Dendritic cell treated with granulocyte-macrophage colony-stimulating factor and Interleukin-4, amounts not matched to agents 40 ng/mL and 50 ng/mL, for 4 days (primary cell): ENCODE data around the gene PBX2.
"Not testable (repeated sequence)": the region's sequence is repeated elsewhere in the genome, so short reads cannot be mapped to it uniquely, and the experiment has no call there.

Source experiments
- H3K27ac Mint-ChIP-seq: one replicate; pipeline ENCODE4 v1.8.0; 2022; ENCODE audit warnings: mild to moderate bottlenecking, mixed read lengths
- H3K27me3 Mint-ChIP-seq: one replicate; pipeline ENCODE4 v1.8.0; 2022; ENCODE audit warnings: mild to moderate bottlenecking, mixed read lengths
- H3K36me3 Mint-ChIP-seq: one replicate; pipeline ENCODE4 v1.8.0; 2022; ENCODE audit warnings: low read depth, mixed read lengths
- H3K4me1 Mint-ChIP-seq: one replicate; pipeline ENCODE4 v1.8.0; 2022; ENCODE audit warnings: low read depth, mixed read lengths
- H3K4me3 Mint-ChIP-seq: one replicate; pipeline ENCODE4 v1.8.0; 2022; ENCODE audit warnings: mild to moderate bottlenecking, moderate library complexity, mixed read lengths
- H3K9me3 Mint-ChIP-seq: one replicate; pipeline ENCODE4 v1.8.0; 2022; ENCODE audit warnings: mixed read lengths
- intact Hi-C: fragments of 100-400 bp; cut with micrococcal nuclease; formaldehyde crosslinking; loops from one replicate; pipeline ENCODE4 v1.15.0; 2022

Gene PBX2

GRCh38 chr6:32186151-32186840 lies 3.7 kb downstream of the PBX2 start:
- Mint-ChIP-seq H3K36me3 (peaks cover 90% of the 10 kb centered on the region), H3K4me1 (peaks cover 69% of the 10 kb centered on the region), H3K27ac (peak overlapping the region; percentile 93), H3K4me3 (peak overlapping the region; percentile 95)
- H3K9me3 Mint-ChIP-seq, intact Hi-C loops, H3K27me3 Mint-ChIP-seq: not testable (repeated sequence)

- H3K9me3 Mint-ChIP-seq, intact Hi-C loops, H3K27me3 Mint-ChIP-seq: not testable (repeated sequence)
- peak overlapping the region; percentile 93 for H3K27ac Mint-ChIP-seq
- H3K4me3 Mint-ChIP-seq: peak overlapping the region; percentile 65
- H3K4me1 Mint-ChIP-seq: peaks cover 69% of the 10 kb centered on the region
- H3K36me3 Mint-ChIP-seq: peaks cover 90% of the 10 kb centered on the region
Measured at GRCh38 chr6:32185681-32186131, 4.3 kb downstream of the PBX2 start.

- Mint-ChIP-seq H3K9me3 (no peaks in the 10 kb centered on the region), H3K27me3 (no peaks in the 10 kb centered on the region), H3K4me3 (no peak within 1 kb of the TSS), H3K27ac (peak within 1 kb of the TSS; percentile 69), H3K4me1 (peaks cover 84% of the 10 kb centered on the region), H3K36me3 (peaks cover 93% of the 10 kb centered on the region)
- intact Hi-C loops: no loop called here
Measured at GRCh38 chr6:32184084-32184640, 5.8 kb downstream of the PBX2 start, which contains the start of gene AGER. Gene AGER, minus strand, starts transcription at chr6:32184253. Its CDS starts 31 bp downstream, at chr6:32184222.

- Mint-ChIP-seq H3K9me3 (no peaks in the 10 kb centered on the region), H3K27ac (peak overlapping the region; percentile 42), H3K4me3 (no peak overlapping the region), H3K27me3 (no peaks in the 10 kb centered on the region), H3K36me3 (peaks cover 93% of the 10 kb centered on the region), H3K4me1 (peaks cover 84% of the 10 kb centered on the region)
- intact Hi-C loops: no loop called here
Measured at GRCh38 chr6:32183483-32184083, 6.4 kb downstream of the PBX2 start.

- no peak overlapping the region for H3K4me3 Mint-ChIP-seq
- no peaks in the 10 kb centered on the region for H3K9me3 Mint-ChIP-seq
- intact Hi-C loops: no loop called here
- peak overlapping the region; percentile 69 for H3K27ac Mint-ChIP-seq
- H3K27me3 Mint-ChIP-seq: no peaks in the 10 kb centered on the region
- H3K4me1 Mint-ChIP-seq: peaks cover 82% of the 10 kb centered on the region
- H3K36me3 Mint-ChIP-seq: peaks cover 93% of the 10 kb centered on the region
Measured at GRCh38 chr6:32183030-32183429, 7.0 kb downstream of the PBX2 start.

GRCh38 chr6:32182555-32182981 lies 7.4 kb downstream of the PBX2 start:
- Mint-ChIP-seq H3K9me3 (no peaks in the 10 kb centered on the region), H3K4me1 (peaks cover 77% of the 10 kb centered on the region), H3K27me3 (no peaks in the 10 kb centered on the region), H3K4me3 (no peak overlapping the region), H3K36me3 (peaks cover 90% of the 10 kb centered on the region), H3K27ac (peak overlapping the region; percentile 69)
- intact Hi-C loops: no loop called here

GRCh38 chr6:32181915-32182529 lies 8.0 kb downstream of the PBX2 start:
- no peaks in the 10 kb centered on the region for H3K9me3 Mint-ChIP-seq
- H3K27ac Mint-ChIP-seq: peak overlapping the region; percentile 69
- no peak overlapping the region for H3K4me3 Mint-ChIP-seq
- peaks cover 84% of the 10 kb centered on the region for H3K36me3 Mint-ChIP-seq
- H3K27me3 Mint-ChIP-seq: no peaks in the 10 kb centered on the region
- intact Hi-C loops: no loop called here
- peaks cover 74% of the 10 kb centered on the region for H3K4me1 Mint-ChIP-seq

GRCh38 chr6:32181148-32181702 lies 8.8 kb downstream of the PBX2 start:
- Mint-ChIP-seq H3K27me3 (no peaks in the 10 kb centered on the region), H3K4me3 (no peak overlapping the region), H3K9me3 (no peaks in the 10 kb centered on the region), H3K36me3 (peaks cover 76% of the 10 kb centered on the region), H3K27ac (peak overlapping the region; percentile 86), H3K4me1 (peaks cover 74% of the 10 kb centered on the region)
- intact Hi-C loops: no loop called here

- H3K4me1 Mint-ChIP-seq: peaks cover 75% of the 10 kb centered on the region
- H3K27ac Mint-ChIP-seq: peak overlapping the region; percentile 86
- intact Hi-C loops: loop anchor here (5.0 kb wide), 1 partner anchor 53 kb away; the partner anchor contains the start of gene ATF6B
- H3K36me3 Mint-ChIP-seq: peaks cover 73% of the 10 kb centered on the region
- H3K27me3 Mint-ChIP-seq: no peaks in the 10 kb centered on the region
- no peaks in the 10 kb centered on the region for H3K9me3 Mint-ChIP-seq
- H3K4me3 Mint-ChIP-seq: peak overlapping the region; percentile 91
Measured at GRCh38 chr6:32179766-32180405, 10.1 kb downstream of the PBX2 start.

- Mint-ChIP-seq H3K9me3 (no peaks in the 10 kb centered on the region), H3K27ac (peak overlapping the region; percentile 86), H3K36me3 (peaks cover 66% of the 10 kb centered on the region), H3K4me3 (peak overlapping the region; percentile 91), H3K27me3 (no peaks in the 10 kb centered on the region), H3K4me1 (peaks cover 79% of the 10 kb centered on the region)
- intact Hi-C loops: loop anchor here (1.0 to 5.0 kb wide), 2 partner anchors 17 to 51 kb away; partner anchors contain the start of gene ATF6B
Measured at GRCh38 chr6:32178547-32179440, 11.2 kb downstream of the PBX2 start.

GRCh38 chr6:32177788-32178546 lies 12.0 kb downstream of the PBX2 start, which contains the start of gene RNF5:
Gene RNF5, plus strand, starts transcription at chr6:32178405. Its CDS starts 107 bp downstream, at chr6:32178512.
- no peaks in the 10 kb centered on the region for H3K27me3 Mint-ChIP-seq
- H3K9me3 Mint-ChIP-seq: no peaks in the 10 kb centered on the region
- peak within 1 kb of the TSS; percentile 86 for H3K27ac Mint-ChIP-seq
- peaks cover 58% of the 10 kb centered on the region for H3K36me3 Mint-ChIP-seq
- intact Hi-C loops: loop anchor here (1.0 to 5.0 kb wide), 2 partner anchors 17 to 51 kb away; partner anchors contain the start of gene ATF6B
- peaks cover 84% of the 10 kb centered on the region for H3K4me1 Mint-ChIP-seq
- H3K4me3 Mint-ChIP-seq: peak within 1 kb of the TSS; percentile 91
